Chondrocyte (in vitro differentiated cells): Measurements from ENCODE around the gene SHROOM2. TPM values are rescaled to one million over a fixed set of nuclear protein-coding genes. Genes with fewer than 3 reads are reported as not detected.

ENCODE experiments used
- DNase-seq: peaks from one replicate; pipeline ENCODE4 v3.0.0; 2021; ENCODE audit warnings: mixed read lengths, low spot score
- H3K27ac Mint-ChIP-seq: one replicate; pipeline ENCODE4 v1.8.0; 2021; ENCODE audit warnings: mild to moderate bottlenecking, moderate library complexity, mixed read lengths; ENCODE audit not compliant: unreplicated experiment
- H3K27me3 Mint-ChIP-seq: 2 replicates; pipeline ENCODE4 v1.8.0; 2021; ENCODE audit warnings: low read depth, mixed read lengths
- H3K36me3 Mint-ChIP-seq: 2 replicates; pipeline ENCODE4 v1.8.0; 2021; ENCODE audit warnings: low read depth, mixed read lengths
- H3K4me1 Mint-ChIP-seq: 2 replicates; pipeline ENCODE4 v1.8.0; 2021; ENCODE audit warnings: low read depth, mild to moderate bottlenecking, mixed read lengths
- H3K4me3 Mint-ChIP-seq: one replicate; pipeline ENCODE4 v1.8.0; 2021; ENCODE audit warnings: mild to moderate bottlenecking, moderate library complexity, mixed read lengths; ENCODE audit not compliant: unreplicated experiment
- H3K9me3 Mint-ChIP-seq: 2 replicates; pipeline ENCODE4 v1.8.0; 2021; ENCODE audit warnings: low read depth, mixed read lengths
- total RNA-seq: library from RNA; stranded (reverse); gene quantifications from 3 replicates; pipeline ENCODE4 v1.2.1, GENCODE V29; 2021
- TF ChIP-seq, protein P1 (sequence below): fragments of 200-600 bp; sonication (generic); IDR thresholded peaks from 2 replicates; pipeline ENCODE4 v1.5.0; 2021; ENCODE audit warnings: antibody characterized with exemption, mild to moderate bottlenecking, moderate library complexity

Gene SHROOM2
- total RNA-seq, 1 donor from 2014 or later = 4.4 TPM

DNA sequence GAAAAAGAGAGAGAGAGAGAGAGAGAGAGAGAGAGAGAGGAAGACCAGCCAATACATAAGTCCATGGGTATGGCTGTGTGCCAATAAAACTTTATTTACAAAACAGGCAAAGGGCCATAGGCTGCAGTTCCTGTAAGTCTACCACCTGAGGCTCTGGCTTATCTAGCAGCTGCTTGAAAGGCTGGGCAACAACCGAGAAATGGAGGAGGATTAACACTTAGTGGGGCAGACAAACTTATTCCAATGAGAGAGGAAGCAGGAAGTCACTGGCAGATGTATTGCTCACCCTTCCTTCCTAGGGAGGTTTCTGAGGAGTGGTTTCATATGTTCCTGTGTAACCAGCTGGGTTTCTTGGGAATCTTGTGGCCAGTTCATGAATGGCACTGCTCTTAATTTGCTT, 15.9 kb upstream of the SHROOM2 start:
- TF ChIP-seq, protein P1, sequence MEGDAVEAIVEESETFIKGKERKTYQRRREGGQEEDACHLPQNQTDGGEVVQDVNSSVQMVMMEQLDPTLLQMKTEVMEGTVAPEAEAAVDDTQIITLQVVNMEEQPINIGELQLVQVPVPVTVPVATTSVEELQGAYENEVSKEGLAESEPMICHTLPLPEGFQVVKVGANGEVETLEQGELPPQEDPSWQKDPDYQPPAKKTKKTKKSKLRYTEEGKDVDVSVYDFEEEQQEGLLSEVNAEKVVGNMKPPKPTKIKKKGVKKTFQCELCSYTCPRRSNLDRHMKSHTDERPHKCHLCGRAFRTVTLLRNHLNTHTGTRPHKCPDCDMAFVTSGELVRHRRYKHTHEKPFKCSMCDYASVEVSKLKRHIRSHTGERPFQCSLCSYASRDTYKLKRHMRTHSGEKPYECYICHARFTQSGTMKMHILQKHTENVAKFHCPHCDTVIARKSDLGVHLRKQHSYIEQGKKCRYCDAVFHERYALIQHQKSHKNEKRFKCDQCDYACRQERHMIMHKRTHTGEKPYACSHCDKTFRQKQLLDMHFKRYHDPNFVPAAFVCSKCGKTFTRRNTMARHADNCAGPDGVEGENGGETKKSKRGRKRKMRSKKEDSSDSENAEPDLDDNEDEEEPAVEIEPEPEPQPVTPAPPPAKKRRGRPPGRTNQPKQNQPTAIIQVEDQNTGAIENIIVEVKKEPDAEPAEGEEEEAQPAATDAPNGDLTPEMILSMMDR = no peak
- Mint-ChIP-seq H3K36me3 (no peaks in the 10 kb centered on the region), H3K9me3 (no peaks in the 10 kb centered on the region), H3K4me3 (no peak overlapping the region), H3K4me1 (peaks cover 3% of the 10 kb centered on the region), H3K27ac (no peak overlapping the region), H3K27me3 (no peaks in the 10 kb centered on the region)
- DNase-seq = no peak

DNA sequence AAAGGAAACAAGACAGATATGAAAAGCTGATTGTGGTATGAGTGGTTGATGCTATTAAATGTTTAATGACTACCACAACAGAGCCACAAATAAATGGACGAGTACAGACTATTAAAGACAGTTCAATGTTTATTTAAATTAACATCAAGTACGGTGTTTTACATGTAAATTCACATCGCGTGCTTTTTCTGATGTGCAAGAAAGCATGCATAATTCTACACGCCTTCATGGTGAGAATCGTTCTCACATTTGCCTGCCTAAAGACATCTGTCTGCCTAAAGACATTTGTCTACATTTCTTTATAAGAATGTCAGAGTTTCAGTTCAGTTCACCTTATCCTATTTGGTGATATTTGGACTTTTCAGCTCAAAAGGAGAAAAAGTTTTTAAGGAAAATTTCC, 13.3 kb upstream of the SHROOM2 start:
- H3K27ac Mint-ChIP-seq = no peak overlapping the region
- TF ChIP-seq, protein P1 = no peak
- no peaks in the 10 kb centered on the region for H3K9me3 Mint-ChIP-seq
- H3K27me3 Mint-ChIP-seq = no peaks in the 10 kb centered on the region
- H3K4me1 Mint-ChIP-seq = no peaks in the 10 kb centered on the region
- no peak for DNase-seq
- H3K4me3 Mint-ChIP-seq = no peak overlapping the region
- no peaks in the 10 kb centered on the region for H3K36me3 Mint-ChIP-seq

DNA sequence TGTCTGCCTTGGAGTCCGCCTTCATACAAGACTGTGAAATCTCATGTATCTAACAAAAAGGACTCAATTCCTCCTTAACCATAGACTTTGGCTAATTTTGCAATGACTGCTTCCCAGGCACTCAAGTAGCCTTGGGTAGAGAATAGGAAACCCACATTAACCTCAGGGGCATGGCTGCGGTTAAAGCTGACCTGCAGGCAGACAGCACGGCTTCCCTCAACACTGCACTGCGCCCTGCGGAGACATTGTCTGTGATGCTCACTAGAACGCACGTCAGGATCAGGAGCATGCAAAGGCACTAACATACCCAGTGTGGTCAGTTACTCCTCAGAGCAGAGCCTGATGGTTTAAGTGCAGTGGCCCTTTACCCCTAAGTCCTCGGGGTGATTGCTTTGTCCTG, 10.3 kb upstream of the SHROOM2 start:
- Mint-ChIP-seq H3K36me3 (no peaks in the 10 kb centered on the region), H3K4me3 (no peak overlapping the region), H3K27me3 (no peaks in the 10 kb centered on the region), H3K27ac (no peak overlapping the region), H3K4me1 (no peaks in the 10 kb centered on the region), H3K9me3 (no peaks in the 10 kb centered on the region)
- no peak for DNase-seq
- TF ChIP-seq, protein P1 = no peak

DNA sequence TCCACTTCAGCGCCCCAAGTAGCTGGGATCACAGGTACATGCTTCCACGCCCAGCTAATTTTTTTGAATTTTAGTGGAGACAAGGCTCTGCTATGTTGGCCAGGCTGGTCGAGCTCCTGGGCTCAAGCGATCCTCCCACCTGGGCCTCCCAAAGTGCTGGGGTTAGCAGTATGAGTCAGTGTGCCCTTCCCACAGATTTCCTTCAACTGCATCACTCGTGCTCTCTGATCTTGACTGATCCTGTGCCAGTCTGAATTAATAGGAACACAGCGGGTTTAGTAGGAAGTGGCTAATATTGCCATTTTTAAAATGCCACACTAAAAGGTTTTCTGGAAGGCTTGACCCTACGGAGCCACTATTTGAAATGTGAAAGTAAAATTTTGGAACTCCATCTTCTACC, 4.3 kb upstream of the SHROOM2 start:
- TF ChIP-seq, protein P1 = no peak
- DNase-seq = peak; percentile 20
- Mint-ChIP-seq H3K4me1 (no peaks in the 10 kb centered on the region), H3K27ac (no peak overlapping the region), H3K27me3 (no peaks in the 10 kb centered on the region), H3K4me3 (no peak overlapping the region), H3K36me3 (no peaks in the 10 kb centered on the region), H3K9me3 (peaks cover 8% of the 10 kb centered on the region)

DNA sequence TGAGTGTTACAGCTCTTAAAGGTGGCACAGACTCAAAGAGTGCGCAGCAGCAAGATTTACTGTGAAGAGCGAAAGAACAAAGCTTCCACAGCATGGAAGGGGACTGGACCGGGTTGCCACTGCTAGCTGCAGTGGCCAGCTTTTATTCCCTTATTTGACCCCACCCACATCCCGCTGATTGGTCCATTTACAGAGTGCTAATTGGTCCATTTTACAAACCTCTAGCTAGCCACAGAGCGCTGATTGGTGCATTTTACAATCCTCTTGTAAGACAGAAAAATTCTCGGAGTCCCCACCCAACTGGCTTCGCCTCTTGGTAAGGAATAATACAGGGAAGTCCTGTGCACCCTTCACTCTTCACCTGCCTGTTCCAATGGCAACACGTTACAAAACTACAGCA, 1.9 kb upstream of the SHROOM2 start:
- H3K36me3 Mint-ChIP-seq = no peaks in the 10 kb centered on the region
- H3K27me3 Mint-ChIP-seq = no peaks in the 10 kb centered on the region
- H3K4me1 Mint-ChIP-seq = peaks cover 7% of the 10 kb centered on the region
- no peak overlapping the region for H3K4me3 Mint-ChIP-seq
- H3K9me3 Mint-ChIP-seq = peaks cover 8% of the 10 kb centered on the region
- DNase-seq = peak; percentile 1
- TF ChIP-seq, protein P1 = no peak
- H3K27ac Mint-ChIP-seq = no peak overlapping the region
